ENCODE measurements around the gene HECW1.

DNA sequence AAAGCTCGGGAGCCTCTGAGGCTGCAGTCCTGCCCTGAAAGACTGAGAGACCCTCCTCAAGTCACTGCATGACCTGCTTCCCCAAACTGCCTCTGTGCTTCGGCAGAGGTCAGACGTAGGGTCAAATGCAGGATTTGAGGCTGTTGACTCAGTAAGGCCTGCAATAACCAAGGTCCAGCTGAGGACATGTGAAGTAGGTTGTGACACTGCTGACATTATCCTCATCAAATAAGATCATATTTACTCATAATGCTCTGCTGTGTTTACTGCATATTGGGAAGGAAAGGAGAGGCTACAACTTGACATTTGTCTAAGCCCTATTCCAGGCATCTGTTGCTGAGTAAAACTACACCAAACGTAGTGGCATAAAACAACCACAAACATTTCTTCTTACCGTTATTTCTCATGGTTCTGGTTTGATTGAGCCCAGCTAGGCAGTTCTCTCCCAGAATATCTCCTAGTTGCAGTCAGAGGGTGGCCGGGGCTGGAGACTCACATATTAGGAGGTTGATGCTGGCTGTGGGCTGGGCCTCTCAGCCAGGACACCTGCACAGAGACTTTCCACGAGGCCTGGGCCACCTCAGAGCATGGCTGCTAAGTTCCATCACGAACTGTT is 348.4 kb downstream of the HECW1 start:
- TF ChIP-seq, protein P1, sequence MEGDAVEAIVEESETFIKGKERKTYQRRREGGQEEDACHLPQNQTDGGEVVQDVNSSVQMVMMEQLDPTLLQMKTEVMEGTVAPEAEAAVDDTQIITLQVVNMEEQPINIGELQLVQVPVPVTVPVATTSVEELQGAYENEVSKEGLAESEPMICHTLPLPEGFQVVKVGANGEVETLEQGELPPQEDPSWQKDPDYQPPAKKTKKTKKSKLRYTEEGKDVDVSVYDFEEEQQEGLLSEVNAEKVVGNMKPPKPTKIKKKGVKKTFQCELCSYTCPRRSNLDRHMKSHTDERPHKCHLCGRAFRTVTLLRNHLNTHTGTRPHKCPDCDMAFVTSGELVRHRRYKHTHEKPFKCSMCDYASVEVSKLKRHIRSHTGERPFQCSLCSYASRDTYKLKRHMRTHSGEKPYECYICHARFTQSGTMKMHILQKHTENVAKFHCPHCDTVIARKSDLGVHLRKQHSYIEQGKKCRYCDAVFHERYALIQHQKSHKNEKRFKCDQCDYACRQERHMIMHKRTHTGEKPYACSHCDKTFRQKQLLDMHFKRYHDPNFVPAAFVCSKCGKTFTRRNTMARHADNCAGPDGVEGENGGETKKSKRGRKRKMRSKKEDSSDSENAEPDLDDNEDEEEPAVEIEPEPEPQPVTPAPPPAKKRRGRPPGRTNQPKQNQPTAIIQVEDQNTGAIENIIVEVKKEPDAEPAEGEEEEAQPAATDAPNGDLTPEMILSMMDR (conservative IDR thresholded peaks at IDR 0.05; ENCODE audit: low read depth in 2 of 2): no peak
- TF ChIP-seq EZH2phosphoT487 (IDR thresholded peaks at IDR 0.05; ENCODE audit: unreplicated experiment) (no peak), CREB1 (CRISPR knock-in tag; IDR thresholded peaks at IDR 0.05; ENCODE audit: low read depth) (no peak), EZH2 (IDR thresholded peaks at IDR 0.05; ENCODE audit: low read depth, unreplicated experiment) (no peak), POLR2AphosphoS5 (IDR thresholded peaks at IDR 0.05; ENCODE audit: low read depth) (no peak), ZNF331 (CRISPR knock-in tag; IDR thresholded peaks at IDR 0.05; ENCODE audit: low read depth) (no peak), JUNB (IDR thresholded peaks at IDR 0.05; ENCODE audit: unreplicated experiment) (no peak), ZNF114 (CRISPR knock-in tag; IDR thresholded peaks at IDR 0.05) (no peak), STAT1 (IDR thresholded peaks at IDR 0.05; ENCODE audit: unreplicated experiment) (no peak), NANOG (IDR thresholded peaks at IDR 0.05; ENCODE audit: borderline replicate concordance) (no peak)
- TF ChIP-seq, protein P2, sequence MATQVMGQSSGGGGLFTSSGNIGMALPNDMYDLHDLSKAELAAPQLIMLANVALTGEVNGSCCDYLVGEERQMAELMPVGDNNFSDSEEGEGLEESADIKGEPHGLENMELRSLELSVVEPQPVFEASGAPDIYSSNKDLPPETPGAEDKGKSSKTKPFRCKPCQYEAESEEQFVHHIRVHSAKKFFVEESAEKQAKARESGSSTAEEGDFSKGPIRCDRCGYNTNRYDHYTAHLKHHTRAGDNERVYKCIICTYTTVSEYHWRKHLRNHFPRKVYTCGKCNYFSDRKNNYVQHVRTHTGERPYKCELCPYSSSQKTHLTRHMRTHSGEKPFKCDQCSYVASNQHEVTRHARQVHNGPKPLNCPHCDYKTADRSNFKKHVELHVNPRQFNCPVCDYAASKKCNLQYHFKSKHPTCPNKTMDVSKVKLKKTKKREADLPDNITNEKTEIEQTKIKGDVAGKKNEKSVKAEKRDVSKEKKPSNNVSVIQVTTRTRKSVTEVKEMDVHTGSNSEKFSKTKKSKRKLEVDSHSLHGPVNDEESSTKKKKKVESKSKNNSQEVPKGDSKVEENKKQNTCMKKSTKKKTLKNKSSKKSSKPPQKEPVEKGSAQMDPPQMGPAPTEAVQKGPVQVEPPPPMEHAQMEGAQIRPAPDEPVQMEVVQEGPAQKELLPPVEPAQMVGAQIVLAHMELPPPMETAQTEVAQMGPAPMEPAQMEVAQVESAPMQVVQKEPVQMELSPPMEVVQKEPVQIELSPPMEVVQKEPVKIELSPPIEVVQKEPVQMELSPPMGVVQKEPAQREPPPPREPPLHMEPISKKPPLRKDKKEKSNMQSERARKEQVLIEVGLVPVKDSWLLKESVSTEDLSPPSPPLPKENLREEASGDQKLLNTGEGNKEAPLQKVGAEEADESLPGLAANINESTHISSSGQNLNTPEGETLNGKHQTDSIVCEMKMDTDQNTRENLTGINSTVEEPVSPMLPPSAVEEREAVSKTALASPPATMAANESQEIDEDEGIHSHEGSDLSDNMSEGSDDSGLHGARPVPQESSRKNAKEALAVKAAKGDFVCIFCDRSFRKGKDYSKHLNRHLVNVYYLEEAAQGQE (IDR thresholded peaks at IDR 0.05; ENCODE audit: unreplicated experiment): no peak
- TF ChIP-seq, protein P3, sequence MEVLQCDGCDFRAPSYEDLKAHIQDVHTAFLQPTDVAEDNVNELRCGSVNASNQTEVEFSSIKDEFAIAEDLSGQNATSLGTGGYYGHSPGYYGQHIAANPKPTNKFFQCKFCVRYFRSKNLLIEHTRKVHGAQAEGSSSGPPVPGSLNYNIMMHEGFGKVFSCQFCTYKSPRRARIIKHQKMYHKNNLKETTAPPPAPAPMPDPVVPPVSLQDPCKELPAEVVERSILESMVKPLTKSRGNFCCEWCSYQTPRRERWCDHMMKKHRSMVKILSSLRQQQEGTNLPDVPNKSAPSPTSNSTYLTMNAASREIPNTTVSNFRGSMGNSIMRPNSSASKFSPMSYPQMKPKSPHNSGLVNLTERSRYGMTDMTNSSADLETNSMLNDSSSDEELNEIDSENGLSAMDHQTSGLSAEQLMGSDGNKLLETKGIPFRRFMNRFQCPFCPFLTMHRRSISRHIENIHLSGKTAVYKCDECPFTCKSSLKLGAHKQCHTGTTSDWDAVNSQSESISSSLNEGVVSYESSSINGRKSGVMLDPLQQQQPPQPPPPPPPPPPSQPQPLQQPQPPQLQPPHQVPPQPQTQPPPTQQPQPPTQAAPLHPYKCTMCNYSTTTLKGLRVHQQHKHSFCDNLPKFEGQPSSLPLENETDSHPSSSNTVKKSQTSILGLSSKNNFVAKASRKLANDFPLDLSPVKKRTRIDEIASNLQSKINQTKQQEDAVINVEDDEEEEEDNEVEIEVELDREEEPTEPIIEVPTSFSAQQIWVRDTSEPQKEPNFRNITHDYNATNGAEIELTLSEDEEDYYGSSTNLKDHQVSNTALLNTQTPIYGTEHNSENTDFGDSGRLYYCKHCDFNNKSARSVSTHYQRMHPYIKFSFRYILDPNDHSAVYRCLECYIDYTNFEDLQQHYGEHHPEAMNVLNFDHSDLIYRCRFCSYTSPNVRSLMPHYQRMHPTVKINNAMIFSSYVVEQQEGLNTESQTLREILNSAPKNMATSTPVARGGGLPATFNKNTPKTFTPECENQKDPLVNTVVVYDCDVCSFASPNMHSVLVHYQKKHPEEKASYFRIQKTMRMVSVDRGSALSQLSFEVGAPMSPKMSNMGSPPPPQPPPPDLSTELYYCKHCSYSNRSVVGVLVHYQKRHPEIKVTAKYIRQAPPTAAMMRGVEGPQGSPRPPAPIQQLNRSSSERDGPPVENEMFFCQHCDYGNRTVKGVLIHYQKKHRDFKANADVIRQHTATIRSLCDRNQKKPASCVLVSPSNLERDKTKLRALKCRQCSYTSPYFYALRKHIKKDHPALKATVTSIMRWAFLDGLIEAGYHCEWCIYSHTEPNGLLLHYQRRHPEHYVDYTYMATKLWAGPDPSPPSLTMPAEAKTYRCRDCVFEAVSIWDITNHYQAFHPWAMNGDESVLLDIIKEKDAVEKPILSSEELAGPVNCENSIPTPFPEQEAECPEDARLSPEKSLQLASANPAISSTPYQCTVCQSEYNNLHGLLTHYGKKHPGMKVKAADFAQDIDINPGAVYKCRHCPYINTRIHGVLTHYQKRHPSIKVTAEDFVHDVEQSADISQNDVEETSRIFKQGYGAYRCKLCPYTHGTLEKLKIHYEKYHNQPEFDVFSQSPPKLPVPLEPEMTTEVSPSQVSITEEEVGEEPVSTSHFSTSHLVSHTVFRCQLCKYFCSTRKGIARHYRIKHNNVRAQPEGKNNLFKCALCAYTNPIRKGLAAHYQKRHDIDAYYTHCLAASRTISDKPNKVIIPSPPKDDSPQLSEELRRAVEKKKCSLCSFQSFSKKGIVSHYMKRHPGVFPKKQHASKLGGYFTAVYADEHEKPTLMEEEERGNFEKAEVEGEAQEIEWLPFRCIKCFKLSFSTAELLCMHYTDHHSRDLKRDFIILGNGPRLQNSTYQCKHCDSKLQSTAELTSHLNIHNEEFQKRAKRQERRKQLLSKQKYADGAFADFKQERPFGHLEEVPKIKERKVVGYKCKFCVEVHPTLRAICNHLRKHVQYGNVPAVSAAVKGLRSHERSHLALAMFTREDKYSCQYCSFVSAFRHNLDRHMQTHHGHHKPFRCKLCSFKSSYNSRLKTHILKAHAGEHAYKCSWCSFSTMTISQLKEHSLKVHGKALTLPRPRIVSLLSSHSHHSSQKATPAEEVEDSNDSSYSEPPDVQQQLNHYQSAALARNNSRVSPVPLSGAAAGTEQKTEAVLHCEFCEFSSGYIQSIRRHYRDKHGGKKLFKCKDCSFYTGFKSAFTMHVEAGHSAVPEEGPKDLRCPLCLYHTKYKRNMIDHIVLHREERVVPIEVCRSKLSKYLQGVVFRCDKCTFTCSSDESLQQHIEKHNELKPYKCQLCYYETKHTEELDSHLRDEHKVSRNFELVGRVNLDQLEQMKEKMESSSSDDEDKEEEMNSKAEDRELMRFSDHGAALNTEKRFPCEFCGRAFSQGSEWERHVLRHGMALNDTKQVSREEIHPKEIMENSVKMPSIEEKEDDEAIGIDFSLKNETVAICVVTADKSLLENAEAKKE (CRISPR knock-in tag; IDR thresholded peaks at IDR 0.05): no peak
- TF ChIP-seq, protein P4, sequence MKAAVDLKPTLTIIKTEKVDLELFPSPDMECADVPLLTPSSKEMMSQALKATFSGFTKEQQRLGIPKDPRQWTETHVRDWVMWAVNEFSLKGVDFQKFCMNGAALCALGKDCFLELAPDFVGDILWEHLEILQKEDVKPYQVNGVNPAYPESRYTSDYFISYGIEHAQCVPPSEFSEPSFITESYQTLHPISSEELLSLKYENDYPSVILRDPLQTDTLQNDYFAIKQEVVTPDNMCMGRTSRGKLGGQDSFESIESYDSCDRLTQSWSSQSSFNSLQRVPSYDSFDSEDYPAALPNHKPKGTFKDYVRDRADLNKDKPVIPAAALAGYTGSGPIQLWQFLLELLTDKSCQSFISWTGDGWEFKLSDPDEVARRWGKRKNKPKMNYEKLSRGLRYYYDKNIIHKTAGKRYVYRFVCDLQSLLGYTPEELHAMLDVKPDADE (IDR thresholded peaks at IDR 0.05): no peak
